HG03108 (cell line): ENCODE results near the gene RPL9.
"Not testable (repeated sequence)": the region's sequence is repeated elsewhere in the genome, so short reads cannot be mapped to it uniquely, and the experiment has no call there.

Experiments used
- ATAC-seq: cut with Tn5 transposase; IDR thresholded peaks from one replicate; pipeline ENCODE4 v1.9.1; 2021; ENCODE audit warnings: moderate library complexity; ENCODE audit not compliant: unreplicated experiment

Gene RPL9

DNA sequence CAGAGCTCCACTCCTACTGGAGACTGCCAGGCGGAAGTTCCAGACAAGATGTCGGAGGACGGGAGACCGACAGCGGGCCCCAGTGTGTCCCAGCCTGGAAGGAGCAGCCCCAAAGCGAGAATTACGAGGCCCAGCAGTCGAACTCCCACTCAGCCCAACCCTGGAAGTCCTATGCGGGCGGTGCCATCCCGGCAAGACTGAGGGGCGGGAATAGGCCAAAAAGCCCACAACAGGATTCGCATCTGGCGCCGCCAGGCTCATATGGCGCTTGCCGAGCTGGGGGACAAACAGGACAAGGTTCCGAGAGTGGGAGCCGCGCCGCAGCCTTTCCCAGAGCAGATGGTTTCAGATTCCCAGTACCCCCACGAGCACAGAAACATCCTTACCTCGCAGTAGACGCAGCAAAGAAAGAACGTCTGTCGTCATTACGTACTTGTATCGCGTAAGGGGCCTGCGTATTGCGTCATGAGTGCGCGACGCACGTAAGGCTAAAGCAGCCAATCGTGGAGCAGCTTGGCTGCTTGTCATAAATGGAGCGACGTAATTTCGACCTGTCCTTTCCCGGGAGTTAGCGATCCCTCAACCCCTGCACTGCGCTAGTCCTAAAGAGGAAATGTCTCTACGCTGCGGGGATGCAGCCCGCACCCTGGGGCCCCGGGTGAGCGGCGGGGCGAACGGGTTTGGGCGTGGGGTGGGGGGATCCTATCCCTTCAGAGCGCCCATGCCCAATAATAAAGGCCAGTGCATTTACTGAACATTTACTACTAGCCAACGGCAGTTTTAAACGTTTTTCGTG is at the start of gene RPL9, which contains the start of gene LIAS:
RPL9 (minus strand) TSS at position 418 of the 796 bp plus-strand sequence. CDS start 483 bp downstream, outside the sequence.
LIAS (plus strand) TSS at position 552 of the 796 bp plus-strand sequence; CDS start at position 614, 62 bp downstream.
- ATAC-seq, result peak; percentile 84

DNA sequence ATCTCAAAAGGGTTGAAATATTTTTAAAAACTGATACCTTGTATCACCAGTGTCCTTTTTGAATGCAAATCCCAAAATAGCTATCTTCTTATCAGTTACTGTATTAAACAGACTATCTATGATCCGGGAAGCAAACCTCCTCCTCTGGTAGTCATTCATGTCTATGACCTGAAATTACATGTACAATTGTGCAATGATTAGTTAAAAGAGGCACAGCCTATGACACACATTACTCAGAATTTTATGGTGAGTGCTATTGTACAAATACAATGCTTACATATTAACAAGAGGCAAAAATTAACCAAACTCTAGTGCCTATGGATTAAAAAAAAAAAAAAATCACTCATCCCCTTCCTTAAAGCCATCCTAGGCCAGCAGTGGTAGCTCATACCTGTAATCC is 46.9 kb upstream of the RPL9 start:
- no peak for ATAC-seq

DNA sequence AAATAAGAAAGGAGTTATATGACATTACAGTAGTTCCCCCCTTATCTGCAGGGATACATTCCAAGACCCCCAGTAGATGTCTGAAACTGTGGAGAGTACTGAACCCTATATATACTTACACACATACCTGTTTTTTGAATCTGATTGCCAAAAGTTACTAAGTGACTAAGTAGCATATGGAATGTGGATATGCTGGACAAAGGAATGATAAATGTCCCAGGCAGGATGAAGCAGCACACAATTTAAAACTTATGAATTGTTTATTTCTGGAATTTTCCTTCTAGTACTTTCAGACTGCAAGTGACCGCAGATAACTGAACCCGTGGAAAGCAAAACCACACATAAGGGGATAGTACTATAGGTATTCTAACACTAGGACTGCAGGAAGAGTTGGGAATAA is 45.8 kb upstream of the RPL9 start:
- no peak for ATAC-seq

DNA sequence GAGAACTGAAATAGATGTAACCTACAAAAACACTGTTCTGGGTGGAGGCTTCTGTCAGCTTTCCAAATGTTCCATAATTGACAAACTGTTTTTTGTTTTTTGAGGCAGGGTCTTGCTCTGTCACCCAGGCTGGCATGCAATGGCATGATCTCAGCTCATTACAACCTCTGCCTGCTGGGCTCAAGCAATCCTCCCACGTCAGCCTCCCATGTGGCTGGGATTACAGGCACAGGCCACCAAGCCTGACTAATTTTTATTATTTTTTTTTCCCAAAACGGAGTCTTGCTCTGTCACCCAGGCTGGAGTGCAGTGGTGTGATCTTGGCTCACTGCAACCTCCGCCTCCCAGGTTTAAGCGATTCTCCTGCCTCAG is 43.9 kb upstream of the RPL9 start:
- ATAC-seq, result not testable (repeated sequence)

DNA sequence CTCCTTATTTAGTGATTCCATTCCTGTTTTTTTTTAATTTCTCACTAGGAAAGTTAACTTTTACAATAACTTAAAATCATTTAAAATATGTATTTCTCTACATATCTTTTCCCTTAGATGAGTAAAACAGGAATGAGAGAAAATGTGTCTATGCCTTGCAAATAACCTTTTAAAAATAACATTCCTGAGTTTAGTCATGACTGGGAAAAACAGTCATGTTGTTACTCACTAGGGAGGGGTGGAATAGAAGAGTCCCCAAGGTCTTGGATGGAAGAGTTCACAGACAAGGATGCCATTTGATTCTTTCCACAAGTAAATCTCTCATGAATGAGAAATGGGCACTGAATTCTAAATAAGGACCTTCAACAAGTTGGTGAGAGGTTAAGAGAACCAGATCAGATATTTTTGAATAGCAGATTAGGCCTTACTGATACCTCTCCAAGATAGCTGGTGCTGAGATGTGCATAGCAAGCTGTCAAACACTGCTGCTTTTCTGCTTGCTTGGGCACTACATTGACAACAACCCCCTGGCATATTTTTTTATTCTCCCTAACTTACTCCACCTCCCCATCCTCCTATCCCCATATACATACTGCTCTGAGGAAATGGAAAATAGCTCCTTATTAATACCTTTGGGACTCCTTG is 43.4 kb upstream of the RPL9 start:
- no peak for ATAC-seq

DNA sequence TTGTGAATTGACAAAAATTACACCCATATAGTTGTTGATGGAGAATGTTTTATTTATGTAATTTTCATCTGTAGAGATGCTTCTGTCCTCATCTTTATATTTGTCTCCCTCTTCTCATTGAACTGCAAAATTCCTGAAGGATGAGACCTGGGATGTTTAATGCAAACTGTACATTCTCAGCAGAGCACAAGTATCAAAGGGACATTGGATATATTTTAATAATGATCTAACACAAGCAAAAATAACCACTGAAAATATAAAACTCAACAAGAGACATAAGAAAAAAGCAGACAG is 40.0 kb upstream of the RPL9 start:
- ATAC-seq, result no peak

DNA sequence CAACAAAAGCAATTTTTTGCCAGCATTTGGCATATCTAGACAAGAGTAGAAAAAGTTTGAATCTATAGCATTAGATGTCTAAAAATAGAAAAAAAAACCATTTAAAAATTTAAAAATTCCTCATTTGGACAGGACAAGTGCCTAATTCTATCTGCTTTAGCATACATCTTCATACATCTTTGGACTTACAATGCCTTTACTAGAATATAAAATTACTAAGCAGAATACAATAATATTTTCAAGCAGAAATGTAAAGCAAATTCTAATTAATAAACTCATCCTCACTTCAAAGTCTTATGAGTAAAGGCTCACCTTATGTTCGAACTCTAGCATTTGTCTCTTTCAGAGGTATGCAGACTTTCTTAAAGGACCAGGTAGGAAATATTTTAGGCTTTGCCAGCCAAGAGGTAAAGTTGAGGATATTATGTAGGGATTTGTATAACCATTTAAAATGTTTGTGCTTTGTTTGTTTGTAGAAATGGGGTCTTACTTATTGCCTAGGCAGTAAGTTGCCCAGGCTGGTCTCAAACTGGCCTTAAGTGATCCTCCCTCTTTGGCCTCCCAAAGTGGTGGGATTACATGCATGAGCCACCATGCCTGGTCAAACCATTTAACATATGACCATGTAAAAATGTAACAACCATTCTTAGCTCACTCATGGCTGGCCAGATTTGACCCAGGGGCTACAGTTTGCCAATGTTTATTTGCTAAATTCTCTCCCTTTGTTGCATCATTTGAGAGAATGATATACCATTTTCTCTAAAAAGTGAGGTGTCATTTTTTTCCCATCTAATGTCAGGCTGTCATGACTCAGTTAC is 39.4 kb upstream of the RPL9 start:
- ATAC-seq, result no peak

DNA sequence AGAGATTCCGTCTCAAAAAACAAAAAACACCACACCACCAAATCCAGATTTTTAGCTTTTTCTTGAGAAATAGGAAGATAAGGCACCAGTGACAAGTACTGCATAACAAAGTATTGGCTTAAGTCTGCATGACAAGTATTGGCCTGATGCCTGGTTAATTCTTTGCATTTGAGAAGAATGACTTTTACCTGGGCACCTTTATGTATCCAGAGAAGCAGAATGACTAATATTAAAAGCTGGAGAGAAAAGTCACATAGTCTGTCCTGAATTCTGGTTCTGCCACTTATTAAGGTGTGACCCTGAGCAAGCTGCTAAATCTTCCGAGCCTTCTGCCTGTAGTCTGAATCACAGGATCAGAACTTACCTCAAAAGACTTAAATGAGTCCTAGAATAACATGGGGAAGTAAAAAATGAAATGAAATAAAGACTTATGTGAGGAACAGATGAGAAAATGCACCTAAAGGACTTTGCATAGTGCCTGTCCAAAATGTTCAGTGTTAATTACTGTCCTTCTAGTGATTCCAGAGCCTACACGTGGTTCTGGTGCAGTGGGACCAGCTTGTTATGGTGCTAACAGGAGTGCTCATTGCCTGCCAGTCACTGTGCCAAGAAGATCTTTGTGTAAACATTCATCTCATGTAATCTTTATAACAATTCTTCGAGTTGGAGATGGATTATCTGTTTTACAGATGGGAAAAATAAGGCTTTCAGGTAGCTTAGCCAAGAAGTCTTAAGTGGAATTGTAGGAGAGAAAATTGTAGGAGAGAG is 36.9 kb upstream of the RPL9 start:
- no peak for ATAC-seq

DNA sequence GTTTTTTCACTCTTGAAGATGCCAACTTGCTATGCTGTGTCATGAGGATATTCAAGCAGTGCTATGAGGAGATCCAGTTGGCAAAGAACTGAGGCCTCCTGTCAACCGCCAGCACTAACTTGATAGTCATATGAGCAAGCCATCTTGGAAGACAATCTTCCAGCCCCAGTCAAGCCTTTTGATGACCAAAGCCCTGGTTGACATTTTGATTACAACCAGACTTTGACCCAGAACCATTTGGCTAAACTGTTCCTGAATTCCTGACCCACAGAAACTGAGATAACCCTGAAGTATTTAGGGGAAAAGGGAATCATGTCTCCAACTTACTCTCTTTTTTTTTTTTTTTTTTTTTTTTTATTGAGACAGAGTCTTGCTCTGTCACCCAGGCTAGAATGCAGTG is 35.6 kb upstream of the RPL9 start:
- no peak for ATAC-seq

DNA sequence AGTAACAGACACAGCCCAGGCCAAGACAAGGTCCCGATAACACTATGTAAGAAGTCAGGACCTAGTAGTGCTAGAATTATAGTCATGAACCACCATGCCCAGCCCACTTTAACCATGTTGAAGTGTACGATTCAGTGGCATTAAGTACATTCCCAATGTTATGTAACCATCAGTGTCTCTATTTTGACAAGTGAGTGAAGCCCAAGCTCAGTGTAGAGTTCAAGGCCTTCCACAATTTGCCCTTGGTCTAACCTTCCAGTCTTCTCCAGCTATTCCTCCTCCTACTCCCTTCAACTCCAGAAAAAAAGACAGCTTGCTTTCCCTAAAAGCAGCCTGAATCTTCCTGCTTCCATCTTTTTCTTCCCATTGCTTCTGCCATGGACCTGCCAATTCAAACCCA is 31.6 kb upstream of the RPL9 start:
- ATAC-seq, result no peak

DNA sequence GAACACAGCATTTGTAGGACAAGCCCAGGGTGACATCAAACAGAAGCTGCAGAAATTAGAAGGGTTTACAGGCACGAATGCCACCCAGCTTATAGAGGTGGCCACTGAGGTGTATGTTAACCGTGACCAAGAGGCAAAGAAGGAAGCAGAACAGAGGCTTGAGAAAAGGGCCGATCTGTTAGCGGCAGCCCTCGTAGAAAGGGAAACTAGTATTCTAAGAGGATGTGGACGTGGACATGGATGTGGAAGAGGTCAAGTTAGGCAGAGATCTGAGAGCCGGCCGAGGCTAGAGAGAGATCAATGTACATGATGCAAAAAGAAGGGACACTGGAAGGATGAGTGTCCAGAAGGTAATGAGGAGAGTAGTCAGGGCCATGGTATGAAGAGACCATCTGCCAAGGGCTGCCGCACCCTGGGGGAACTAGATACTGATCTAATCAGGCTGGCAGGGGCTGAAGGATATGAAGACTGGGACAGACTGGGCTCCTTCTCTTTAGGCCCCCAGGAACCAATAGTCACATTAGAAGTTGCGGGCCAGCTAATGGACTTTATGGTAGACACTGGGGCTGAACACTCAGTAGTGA is 27.6 kb upstream of the RPL9 start:
- no peak for ATAC-seq

DNA sequence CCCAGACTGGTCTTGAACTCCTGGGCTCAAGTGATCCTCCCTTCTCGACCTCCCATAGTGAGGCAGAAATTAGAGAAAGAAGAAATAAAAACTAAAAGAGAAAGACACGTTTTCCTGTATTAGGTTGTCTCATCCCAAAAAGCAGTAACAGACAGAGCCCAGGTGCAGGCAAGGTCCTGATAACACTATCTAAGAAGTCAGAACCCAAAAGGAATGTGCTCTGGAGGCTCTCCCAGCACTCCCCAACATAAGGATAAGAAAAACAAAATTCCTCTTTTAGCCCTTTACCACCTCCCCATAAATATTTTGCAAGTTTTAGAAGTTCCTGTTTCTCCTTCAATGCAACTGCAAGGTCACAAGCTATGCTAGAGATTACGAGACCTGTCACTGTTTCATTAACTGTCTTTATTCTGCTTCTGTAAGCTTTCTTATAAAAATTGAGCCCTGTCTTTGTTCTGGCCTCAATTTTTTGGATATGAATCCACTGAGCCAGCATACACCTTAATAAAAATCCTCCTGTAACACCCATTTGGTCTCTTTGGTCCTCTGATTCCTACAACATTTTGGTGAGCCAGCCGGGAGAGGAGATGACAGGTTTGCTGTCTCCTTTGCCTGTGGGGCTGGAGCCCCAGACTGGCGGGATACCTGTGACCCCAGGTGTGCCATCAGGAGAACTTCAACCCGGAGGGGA is 26.0 kb upstream of the RPL9 start:
- ATAC-seq, result no peak

DNA sequence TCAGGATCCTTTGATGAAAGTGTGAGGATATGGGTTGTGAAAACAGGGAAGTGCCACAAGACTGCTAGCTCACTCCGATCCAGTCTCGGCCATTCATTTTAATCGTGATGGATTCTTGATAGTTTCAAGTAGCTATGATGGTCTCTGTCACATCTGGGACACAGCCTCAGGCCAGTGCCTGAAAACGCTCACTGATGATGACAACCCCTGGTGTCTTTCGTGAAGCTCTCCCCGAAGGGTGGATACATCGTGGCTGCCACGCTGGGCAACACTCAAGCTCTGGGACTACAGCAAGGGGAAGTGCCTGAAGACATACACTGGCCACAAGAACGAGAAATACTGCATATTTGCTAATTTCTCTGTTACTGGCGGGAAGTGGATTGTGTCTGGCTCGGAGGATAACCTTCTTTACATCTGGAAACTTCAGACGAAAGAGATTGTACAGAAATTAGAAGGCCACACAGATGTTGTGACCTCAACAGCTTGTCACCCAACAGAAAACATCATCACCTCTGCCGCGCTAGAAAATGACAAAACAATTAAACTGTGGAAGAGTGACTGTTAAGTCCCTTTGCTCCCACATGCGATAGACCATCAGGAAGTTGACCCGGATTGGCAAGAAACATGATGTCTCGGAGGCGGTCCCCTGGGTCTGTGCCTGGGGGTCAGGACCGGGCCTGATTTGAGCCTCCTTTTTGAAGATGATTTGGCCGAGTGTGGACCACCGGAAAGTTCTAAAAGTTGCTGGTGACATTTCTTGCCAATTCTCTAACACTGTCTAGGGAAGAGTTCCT is 22.4 kb upstream of the RPL9 start:
- no peak for ATAC-seq

DNA sequence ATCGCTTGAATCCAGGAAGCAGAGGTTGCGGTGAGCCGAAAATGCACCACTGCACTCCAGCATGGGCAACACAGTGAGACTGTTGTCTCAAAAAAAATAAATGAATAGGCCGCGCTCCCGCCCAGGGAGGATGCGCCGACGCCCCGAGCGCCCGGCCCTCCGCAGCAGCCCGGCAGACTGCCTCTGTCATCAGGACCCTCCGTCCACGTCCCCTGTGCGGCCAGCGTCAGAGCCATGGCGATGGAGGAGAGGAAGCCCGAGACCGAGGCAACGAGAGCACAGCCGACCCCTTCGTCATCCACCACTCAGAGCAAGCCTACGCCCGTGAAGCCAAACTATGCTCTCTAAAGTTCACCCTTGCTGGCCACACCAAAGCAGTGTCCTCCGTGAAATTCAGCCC is 21.5 kb upstream of the RPL9 start:
- ATAC-seq, result no peak

DNA sequence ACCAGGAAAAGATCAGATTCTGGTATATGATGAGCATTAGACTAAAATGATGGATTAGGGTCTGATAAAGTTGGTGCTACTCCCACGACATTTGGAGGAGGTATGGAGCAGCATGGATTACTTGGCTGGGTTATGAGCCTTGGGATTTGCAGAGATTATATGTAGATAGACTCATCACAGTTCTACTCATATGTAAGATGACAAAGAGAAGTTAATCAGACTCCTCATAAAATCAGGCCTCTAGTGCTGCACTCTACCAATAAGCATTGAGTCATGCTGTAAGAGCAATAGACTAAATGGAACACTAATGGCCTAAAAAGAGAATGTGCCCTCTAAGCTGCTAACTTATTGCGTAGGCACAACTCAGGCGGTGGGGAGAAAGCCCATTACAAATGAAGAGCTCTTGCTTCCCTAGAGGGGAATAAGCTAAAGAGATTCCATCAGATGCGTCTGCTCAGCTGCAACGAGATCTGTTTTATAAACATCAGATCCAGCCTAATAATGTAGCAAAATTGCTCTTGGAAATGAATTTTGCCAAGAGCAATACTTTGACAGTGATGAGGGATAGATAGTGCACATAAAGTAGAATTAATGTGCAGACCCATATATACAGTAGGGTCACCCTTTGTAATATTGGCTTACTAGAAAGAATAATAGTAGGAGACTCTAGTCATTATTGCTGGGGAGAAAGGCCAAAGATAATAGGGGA is 17.6 kb upstream of the RPL9 start:
- no peak for ATAC-seq

DNA sequence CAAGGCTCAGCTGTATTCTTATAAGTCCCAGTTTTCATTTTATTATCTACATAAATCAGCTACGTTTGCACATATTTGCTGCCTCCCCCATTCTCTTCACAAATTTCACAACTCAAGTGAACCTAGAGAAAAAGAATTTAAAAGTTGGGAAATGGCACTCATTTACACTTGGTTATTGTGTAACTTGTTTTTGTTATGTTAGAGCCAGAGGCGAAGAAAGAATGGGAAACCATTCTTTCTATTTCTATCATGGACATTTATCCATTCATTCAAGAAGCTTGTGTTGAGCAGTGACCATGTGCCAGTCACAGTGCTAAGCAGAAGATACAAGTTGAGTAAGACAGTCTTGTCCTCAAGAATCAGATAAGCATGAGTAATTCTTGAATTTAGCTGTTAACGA is 13.7 kb upstream of the RPL9 start:
- no peak for ATAC-seq

DNA sequence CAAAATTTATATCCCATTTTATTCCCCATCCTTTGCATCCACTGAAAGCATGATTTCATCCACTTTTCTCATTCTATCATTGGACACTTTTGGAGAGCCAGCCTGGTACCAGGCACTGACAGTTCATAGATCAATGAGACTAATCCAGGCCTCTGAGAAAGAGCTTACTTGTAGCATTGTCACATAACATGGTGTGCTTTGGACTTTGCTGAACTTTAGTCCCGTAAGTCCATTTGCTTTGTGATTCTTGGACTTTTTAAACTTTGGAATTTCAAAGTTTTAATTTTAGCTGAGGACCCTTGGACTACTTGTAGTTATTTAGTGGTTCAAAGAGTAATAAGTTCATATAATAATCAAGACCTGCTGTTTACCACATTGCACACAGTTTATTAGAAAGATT is 11.7 kb upstream of the RPL9 start:
- ATAC-seq, result no peak

DNA sequence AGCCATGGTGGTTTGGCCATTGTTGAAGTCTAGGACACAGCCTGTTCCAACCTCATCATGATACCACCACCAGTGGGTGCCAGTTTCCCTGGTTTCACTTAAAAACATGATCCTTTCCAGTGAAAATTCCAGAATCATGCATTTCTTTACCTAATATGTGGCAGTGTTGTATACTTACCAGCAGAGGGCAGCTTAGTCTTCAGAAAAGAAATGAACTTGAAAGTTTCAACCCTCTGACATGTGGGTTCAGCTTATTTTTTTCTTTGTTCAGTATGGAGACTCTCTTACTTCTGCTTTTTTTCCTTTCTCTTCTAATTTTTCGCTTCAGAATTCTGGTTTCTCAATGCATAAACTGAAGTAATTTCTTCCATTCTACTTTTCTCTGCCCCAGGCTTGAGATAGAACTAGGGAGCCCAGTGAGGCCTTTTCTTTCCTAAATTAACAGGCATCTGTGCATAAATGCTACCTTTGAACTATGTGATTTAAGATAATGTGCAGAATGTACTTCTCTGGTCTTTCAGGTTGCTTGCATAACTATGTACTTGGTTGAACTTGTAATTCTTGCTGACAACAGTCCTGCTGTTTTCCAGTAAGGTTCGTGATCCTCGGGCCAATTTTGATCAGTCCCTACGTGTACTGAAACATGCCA is 10.8 kb upstream of the RPL9 start:
- peak; percentile 90 for ATAC-seq
